Upper lobe of left lung (tissue), 4 donors: ENCODE results near the gene CYTH2.

Source experiments
- CTCF ChIP-seq, 6 experiments: fragments of 450-650 bp in 4 of 6; fragments of 200-600 bp in 2 of 6; sonication (generic) in 2 of 6; IDR thresholded peaks; one replicate each; pipeline ENCODE4 v1.5.1; 2016 to 2019; ENCODE audit warnings: antibody characterized with exemption in 6 of 6
- POLR2A ChIP-seq, 4 donors: fragments of 450-650 bp; IDR thresholded peaks; one replicate each; pipeline ENCODE4 v1.5.1; 2016 to 2017; ENCODE audit warnings: antibody characterized with exemption in 4 of 4, mild to moderate bottlenecking in 2 of 4
- POLR2AphosphoS5 ChIP-seq, 2 donors: sonication (generic); formaldehyde crosslinking; IDR thresholded peaks; one replicate each; pipeline ENCODE4 v1.5.1; 2017; ENCODE audit warnings: antibody characterized with exemption in 2 of 2

- TF ChIP-seq CTCF (IDR thresholded peaks at IDR 0.05) (no peak), POLR2A (IDR thresholded peaks at IDR 0.05) (no peak), POLR2AphosphoS5 (IDR thresholded peaks at IDR 0.05) (no peak)
Measured at GRCh38 chr19:48495396-48495795, 26.2 kb downstream of the CYTH2 start.
